ENCODE measurements around the gene FURIN. TPM values are rescaled to one million over a fixed set of nuclear protein-coding genes. Genes with fewer than 3 reads are reported as not detected.

FURIN gene
- total and polyA plus RNA-seq, 9 of the 15 experiments (the other 6 are each of a cell fraction or from before 2014, with no cell fraction given): 0.92 to 99.9 (median 34.8) TPM

- TF ChIP-seq ELK3 (CRISPR knock-in tag; IDR thresholded peaks at IDR 0.05) (no peak), CBFB (CRISPR knock-in tag; IDR thresholded peaks at IDR 0.05) (no peak), BRD4 (IDR thresholded peaks at IDR 0.05) (no peak), HSF4 (CRISPR knock-in tag; IDR thresholded peaks at IDR 0.05; ENCODE audit: borderline replicate concordance) (0 out of 2 replicates have a peak, but pooled peaks have one; percentile 41), ZNF232 (CRISPR knock-in tag; IDR thresholded peaks at IDR 0.05) (no peak), CHD7 (IDR thresholded peaks at IDR 0.05; ENCODE audit: low read depth, low read length) (no peak), CHD2 (IDR thresholded peaks at IDR 0.05; ENCODE audit: low read depth, low read length) (no peak; the same call in 1 of the 2 replicates), GTF3C2 (IDR thresholded peaks at IDR 0.05; ENCODE audit: borderline replicate concordance, extremely low read depth, insufficient read length) (no peak), CBFA2T2 (conservative IDR thresholded peaks at IDR 0.05) (no peak), RFX7 (CRISPR knock-in tag; IDR thresholded peaks at IDR 0.05) (no peak), ZNF77 (CRISPR knock-in tag; IDR thresholded peaks at IDR 0.05) (no peak), SIX5 (IDR thresholded peaks at IDR 0.05; ENCODE audit: borderline replicate concordance in 1 of 2, insufficient read depth in 1 of 2, low read depth in 1 of 2, low read length in 2 of 2) (no peak)
These were observed 63.7 kb downstream of the FURIN start, which contains the start of gene HDDC3 (continued) for GRCh38 chr15:90931828-90932659.

Data from K562 (cell line).